Left cardiac atrium (tissue), 4 donors: Measurements from ENCODE around the gene SLC24A4. TPM values are rescaled to one million over a fixed set of nuclear protein-coding genes. Genes with fewer than 3 reads are reported as not detected.

Source experiments
- ATAC-seq, 2 donors: fragments of 200-7000 bp; cut with Tn5 transposase; one replicate each; pipeline ENCODE4 v1.9.1; 2020; ENCODE audit warnings: mild to moderate bottlenecking in 2 of 2, moderate library complexity in 2 of 2
- DNase-seq: peaks from one replicate; pipeline ENCODE4 v3.0.0-alpha.2; 2020
- intact Hi-C, 2 donors: fragments of 100-400 bp; cut with DNase I; formaldehyde crosslinking; loops; one replicate each; pipeline versions ENCODE4 v1.14.1 to v1.15.1; 2022 to 2023
- total RNA-seq, 2 donors: library from RNA; stranded (reverse); fragmentation: NEBNext Ultra II Directional; extraction: Animal tissue kit (Norgen Biotek cat#: 25700); gene quantifications; one replicate each; pipeline ENCODE4 v1.2.1, GENCODE V29; 2021
- donor health status: DM: no; HTN: yes; CAD: no.
- donor health status: DM: no; HTN: yes; CAD: no; lungs with severe emphysema.
- donor health status: DM: yes; HTN: yes; CAD: no.
- donor health status: Dilated cardiomyopathy.

Gene SLC24A4
- total RNA-seq, 2 donors from 2014 or later, result 0.26 to 0.53 TPM

- intact Hi-C loops, result no loop called here
- peak in 1 of 2 donors; percentile 80 for ATAC-seq
Measured at GRCh38 chr14:92417759-92418158, 94.8 kb downstream of the SLC24A4 start.

GRCh38 chr14:92421751-92422150, 98.8 kb downstream of the SLC24A4 start:
- ATAC-seq (no peak), DNase-seq (no peak)
- intact Hi-C loops, result no loop called here

More at GRCh38 chr14:92417759-92418158, 94.8 kb downstream of the SLC24A4 start:
- no peak for DNase-seq

- DNase-seq (no peak), ATAC-seq (no peak)
- intact Hi-C loops, result no loop called here
Measured at GRCh38 chr14:92425101-92425500, 102.1 kb downstream of the SLC24A4 start.

- intact Hi-C loops, result no loop called here
- DNase-seq, result no peak
- no peak for ATAC-seq
Measured at GRCh38 chr14:92426237-92426636, 103.3 kb downstream of the SLC24A4 start.

GRCh38 chr14:92427096-92427495, 104.1 kb downstream of the SLC24A4 start:
- intact Hi-C loops, result no loop called here
- no peak for ATAC-seq
- DNase-seq, result no peak

GRCh38 chr14:92430686-92431085, 107.7 kb downstream of the SLC24A4 start:
- intact Hi-C loops, result no loop called here
- DNase-seq (no peak), ATAC-seq (no peak)

- intact Hi-C loops, result no loop called here
- ATAC-seq (no peak), DNase-seq (no peak)
Measured at GRCh38 chr14:92431199-92431725, 108.3 kb downstream of the SLC24A4 start.

- DNase-seq, result no peak
- intact Hi-C loops, result no loop called here
- no peak for ATAC-seq
Measured at GRCh38 chr14:92433407-92433806, 110.4 kb downstream of the SLC24A4 start.

- ATAC-seq (no peak), DNase-seq (no peak)
- intact Hi-C loops, result no loop called here
Measured at GRCh38 chr14:92435154-92435553, 112.2 kb downstream of the SLC24A4 start.

GRCh38 chr14:92436115-92436776, 113.3 kb downstream of the SLC24A4 start:
- no peak for ATAC-seq
- intact Hi-C loops, result no loop called here
- DNase-seq, result no peak

- DNase-seq, result no peak
- no peak for ATAC-seq
- intact Hi-C loops, result no loop called here
Measured at GRCh38 chr14:92437309-92437708, 114.3 kb downstream of the SLC24A4 start.

GRCh38 chr14:92437729-92438285, 114.8 kb downstream of the SLC24A4 start:
- intact Hi-C loops, result no loop called here
- no peak for ATAC-seq
- no peak for DNase-seq

GRCh38 chr14:92439537-92440344, 116.8 kb downstream of the SLC24A4 start:
- ATAC-seq (peak; percentile 81 to 87), DNase-seq (peak; percentile 26)
- intact Hi-C loops, result no loop called here

- intact Hi-C loops, result no loop called here
Measured at GRCh38 chr14:92440345-92441003, 117.5 kb downstream of the SLC24A4 start.

GRCh38 chr14:92441751-92442504, 119.0 kb downstream of the SLC24A4 start:
- ATAC-seq, result no peak
- intact Hi-C loops, result no loop called here

More at GRCh38 chr14:92440345-92441003, 117.5 kb downstream of the SLC24A4 start:
- ATAC-seq, result no peak
- DNase-seq, result no peak

GRCh38 chr14:92443167-92443566, 120.2 kb downstream of the SLC24A4 start:
- ATAC-seq, result no peak
- intact Hi-C loops, result no loop called here
- no peak for DNase-seq

More at GRCh38 chr14:92441751-92442504, 119.0 kb downstream of the SLC24A4 start:
- DNase-seq, result no peak

GRCh38 chr14:92443741-92444140, 120.8 kb downstream of the SLC24A4 start:
- intact Hi-C loops, result no loop called here
- no peak for ATAC-seq

GRCh38 chr14:92446771-92447170, 123.8 kb downstream of the SLC24A4 start:
- intact Hi-C loops, result no loop called here
- ATAC-seq (no peak), DNase-seq (no peak)

More at GRCh38 chr14:92443741-92444140, 120.8 kb downstream of the SLC24A4 start:
- no peak for DNase-seq
